ENCODE data around the gene ZNF574.
A peak's percentile ranks its signal among the peaks of the same experiment; 100 is the strongest.

DNA sequence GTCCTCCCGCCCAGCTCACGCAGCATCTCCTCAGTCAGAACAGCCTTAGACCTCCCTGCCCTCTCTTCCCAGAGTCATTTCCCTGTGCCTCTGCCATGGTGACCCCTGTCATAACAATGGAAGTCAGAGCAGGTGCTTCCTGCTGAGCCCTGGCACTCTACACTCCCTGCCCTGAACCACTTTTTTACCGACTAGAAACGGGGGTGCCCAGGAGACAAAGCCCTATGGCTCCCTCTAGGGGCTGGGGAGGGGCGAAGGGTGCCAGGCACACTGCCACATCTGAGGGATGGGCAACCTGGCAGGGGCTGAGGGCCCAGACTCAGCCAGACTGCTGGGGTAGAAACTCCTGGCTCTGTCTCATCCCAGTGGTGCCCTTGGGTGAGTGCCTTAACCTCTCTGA lies 16.4 kb downstream of the ZNF574 start:
- TF ChIP-seq, protein P1, sequence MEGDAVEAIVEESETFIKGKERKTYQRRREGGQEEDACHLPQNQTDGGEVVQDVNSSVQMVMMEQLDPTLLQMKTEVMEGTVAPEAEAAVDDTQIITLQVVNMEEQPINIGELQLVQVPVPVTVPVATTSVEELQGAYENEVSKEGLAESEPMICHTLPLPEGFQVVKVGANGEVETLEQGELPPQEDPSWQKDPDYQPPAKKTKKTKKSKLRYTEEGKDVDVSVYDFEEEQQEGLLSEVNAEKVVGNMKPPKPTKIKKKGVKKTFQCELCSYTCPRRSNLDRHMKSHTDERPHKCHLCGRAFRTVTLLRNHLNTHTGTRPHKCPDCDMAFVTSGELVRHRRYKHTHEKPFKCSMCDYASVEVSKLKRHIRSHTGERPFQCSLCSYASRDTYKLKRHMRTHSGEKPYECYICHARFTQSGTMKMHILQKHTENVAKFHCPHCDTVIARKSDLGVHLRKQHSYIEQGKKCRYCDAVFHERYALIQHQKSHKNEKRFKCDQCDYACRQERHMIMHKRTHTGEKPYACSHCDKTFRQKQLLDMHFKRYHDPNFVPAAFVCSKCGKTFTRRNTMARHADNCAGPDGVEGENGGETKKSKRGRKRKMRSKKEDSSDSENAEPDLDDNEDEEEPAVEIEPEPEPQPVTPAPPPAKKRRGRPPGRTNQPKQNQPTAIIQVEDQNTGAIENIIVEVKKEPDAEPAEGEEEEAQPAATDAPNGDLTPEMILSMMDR (conservative IDR thresholded peaks at IDR 0.05 in 1 of 2, IDR thresholded peaks at IDR 0.05 in 1 of 2; ENCODE audit: extremely low read depth in 1 of 2, insufficient read depth in 1 of 2, low read depth in 1 of 2, low read length in 2 of 2): peak; percentile 57 to 86
- no peak for TF ChIP-seq EZH2 (IDR thresholded peaks at IDR 0.05; ENCODE audit: borderline replicate concordance, low read length)
